ENCODE results near the gene QPCT.
"Not testable (repeated sequence)": the region's sequence is repeated elsewhere in the genome, so short reads cannot be mapped to it uniquely, and the experiment has no call there.

Gene QPCT

DNA sequence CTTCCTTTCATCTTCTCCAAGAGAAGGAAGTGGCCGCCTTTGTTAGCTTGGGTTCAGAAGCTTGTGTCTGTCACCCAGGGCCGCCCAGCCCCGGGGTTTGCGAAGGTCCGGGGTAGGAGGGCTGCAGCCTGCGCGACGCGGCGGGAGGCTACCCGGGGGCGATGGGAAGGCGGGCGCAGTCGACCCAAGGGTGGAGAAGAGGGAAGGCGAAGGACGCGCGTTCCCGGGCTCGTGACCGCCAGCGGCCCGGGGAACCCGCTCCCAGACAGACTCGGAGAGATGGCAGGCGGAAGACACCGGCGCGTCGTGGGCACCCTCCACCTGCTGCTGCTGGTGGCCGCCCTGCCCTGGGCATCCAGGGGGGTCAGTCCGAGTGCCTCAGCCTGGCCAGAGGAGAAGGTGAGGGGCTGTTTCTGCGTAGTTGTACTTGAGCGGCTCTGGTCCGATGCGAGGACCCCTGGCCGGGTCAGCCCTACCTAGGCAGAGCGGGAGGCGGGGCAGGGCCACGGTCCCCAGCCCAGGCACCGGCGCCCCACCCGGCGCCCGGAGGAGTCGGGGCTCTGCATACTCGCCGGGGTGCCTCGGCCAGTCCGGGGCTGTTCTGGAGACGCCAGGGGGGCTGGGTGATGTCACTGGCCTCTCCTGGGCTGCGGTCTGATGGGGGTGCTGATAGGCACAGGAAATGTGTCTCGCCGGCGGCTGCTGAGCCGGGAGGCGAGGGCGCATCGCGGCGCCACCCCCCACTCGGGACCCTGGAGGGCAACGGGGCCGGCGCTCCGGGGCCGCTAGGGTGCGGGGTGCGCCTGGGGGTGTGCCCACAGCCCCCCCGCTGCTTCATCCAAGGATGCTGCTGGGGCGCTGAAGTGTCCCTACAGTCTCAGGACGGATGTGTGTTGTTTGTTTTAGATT, at the start of gene QPCT:
TSS of gene QPCT (plus strand) at position 178 of the 909 bp plus-strand sequence. CDS start at position 280, 102 bp downstream.
- peak; percentile 67 to 70 for DNase-seq

DNA sequence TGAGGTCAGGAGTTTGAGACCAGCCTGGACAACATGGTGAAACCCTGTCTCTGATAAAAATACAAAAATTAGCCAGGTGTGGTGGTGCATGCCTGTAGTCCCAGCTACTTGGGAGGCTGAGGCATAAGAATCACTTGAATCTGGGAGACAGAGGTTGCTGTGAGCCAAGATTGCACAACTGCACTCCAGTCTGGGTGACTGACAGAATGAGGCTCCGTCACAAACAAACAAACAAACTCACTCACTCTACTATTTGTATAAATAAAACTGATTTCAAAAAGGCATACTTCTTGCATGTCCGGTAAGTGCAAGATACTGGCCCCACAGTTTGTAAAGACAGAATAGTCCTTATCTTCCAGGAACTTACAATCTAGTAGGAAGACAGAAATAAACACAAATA, 49.6 kb upstream of the QPCT start:
- not testable (repeated sequence) for DNase-seq

DNA sequence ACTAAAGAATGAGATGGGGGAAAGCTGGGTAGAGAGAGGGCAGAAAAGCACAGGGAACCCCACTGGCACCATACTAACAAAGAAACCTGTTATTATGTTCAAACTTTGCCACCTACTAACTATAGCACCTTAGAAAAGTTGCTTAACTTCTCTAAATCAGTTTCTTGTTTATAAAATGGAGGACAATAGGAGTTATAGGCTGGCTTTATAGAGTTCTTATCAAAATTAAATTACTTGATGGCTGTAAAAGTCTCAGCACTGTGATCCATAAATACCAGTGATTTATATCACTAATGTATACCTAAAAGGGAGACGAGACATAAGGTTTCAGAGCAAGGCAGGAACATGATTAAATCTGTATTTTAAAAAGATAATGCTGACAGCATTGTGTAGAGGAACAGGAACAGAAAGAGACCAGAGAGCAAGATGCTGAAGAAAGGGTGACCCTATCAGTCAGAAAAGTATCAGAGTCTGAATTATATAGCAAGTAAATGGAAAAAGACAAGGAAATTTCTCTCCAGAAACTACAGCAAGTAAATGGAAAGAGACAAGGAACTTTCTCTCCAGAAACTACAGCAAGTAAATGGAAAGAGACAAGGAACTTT, 48.9 kb upstream of the QPCT start:
- DNase-seq: no peak

DNA sequence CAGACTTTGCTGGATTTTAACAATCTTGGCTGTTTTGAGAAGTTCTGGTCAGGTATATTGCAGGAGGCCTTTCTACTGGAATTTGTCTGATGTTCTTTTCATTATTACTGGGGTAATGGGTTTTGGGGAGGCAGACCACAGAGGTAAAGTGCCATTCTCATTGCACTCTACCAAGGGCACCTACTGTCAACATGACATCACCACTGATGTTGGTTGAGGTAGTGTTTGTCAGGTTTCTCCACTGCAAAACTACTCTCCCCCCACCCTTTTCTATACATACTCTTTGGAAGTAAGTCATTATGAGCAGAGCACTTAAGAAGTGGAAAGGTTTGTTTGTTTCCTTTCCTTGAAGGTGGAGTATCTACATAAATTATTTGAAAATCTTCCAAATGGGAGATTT, 46.8 kb upstream of the QPCT start:
- no peak for DNase-seq

DNA sequence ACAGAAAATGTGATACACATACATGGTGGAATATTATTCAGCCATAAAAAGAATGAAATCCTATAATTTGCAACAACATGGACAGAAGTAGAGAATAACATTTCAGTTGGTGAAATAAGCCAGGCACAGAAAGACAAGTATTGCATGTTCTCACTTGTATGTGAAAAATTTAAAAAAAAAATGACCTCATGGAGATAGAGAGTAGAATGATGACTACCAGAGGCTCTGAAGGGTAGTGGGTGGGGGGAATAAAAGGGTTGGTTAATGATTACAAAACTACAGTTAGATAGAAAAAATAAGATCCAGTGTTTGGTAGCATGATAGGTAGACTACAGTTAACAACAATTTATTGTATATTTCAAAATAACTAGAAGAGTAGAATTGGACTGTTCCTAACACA, 44.3 kb upstream of the QPCT start:
- DNase-seq: no peak

DNA sequence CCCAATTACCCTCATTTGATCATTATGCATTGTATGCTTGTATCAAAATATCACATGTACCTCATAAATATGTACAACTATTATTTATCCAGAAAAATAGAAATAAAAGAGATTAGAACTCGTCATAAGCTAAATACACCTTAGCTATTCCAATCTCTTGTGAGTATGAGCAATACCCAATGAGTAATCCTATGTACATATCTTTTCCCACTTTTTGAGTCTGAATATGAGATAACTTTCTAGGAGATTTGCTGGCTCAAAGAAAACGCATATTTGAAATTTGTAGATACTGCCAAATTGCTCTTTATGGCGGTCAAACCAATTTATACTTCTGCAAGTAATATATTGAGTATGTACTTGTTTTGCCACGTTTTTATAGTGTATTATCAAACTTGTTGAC, 43.9 kb upstream of the QPCT start:
- no peak for DNase-seq

DNA sequence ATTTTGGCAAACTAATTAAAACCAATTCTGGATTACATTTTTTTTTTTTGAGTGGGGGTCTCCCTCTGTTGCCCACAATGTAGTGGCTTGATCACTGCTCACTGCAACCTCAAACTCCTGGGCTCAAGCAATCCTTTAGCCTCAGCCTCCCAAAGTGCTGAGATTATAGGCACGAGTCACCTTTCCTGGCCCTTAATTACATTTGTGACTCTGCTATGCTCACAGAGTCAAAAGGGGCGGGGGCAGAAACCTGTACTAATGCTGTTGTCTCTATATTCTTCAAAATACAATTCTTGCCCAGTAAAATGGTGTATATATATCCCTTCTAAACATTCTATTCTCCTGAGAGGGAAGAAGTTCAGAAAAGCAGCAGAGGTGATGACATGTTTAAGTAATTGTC, 43.0 kb upstream of the QPCT start:
- no peak for DNase-seq

DNA sequence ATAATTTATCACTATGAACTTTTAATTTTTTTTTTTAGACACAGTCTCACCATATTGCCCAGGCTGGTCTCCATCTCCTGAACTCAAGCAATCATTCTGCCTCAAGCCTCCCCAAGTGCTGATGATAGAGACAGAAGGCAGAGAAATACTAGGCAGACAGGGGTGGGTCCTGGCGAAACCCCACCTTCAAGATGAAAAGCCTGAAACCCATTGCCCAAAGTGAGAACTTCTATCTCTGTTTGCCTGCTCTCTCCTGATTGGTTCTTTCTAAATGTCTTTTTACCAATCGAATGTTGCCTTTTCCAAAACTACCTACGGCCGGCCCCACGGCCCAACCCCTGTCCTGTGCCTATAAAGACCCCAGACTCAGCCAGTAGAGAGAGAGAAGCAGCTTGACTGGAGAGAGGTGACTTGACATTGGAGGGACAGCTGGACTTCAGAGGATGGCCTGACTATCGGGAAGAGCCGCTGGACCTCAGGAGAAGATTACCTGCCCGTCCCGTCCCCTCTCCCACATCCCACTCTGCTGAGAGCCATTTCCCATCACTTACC, 41.7 kb upstream of the QPCT start:
- no peak for DNase-seq

DNA sequence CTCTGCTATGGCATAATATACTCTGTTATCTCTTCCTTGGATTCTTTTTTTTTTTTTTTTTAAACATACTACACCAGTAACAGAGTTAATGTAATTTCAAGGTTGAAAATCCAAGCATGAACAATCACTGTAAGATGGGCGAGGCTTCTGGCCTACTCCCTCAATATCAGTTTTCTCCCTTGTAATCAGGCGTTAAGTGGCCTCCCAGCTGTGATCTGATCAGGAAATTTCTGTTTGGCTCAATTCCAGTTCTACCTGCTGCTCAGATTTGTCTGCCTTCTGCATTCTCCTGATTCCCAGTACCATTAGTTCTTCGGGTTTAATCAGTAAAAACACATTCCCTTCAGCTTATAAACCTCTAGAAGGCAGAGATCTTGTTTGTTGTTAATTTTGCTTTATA, 38.4 kb upstream of the QPCT start:
- DNase-seq: no peak

DNA sequence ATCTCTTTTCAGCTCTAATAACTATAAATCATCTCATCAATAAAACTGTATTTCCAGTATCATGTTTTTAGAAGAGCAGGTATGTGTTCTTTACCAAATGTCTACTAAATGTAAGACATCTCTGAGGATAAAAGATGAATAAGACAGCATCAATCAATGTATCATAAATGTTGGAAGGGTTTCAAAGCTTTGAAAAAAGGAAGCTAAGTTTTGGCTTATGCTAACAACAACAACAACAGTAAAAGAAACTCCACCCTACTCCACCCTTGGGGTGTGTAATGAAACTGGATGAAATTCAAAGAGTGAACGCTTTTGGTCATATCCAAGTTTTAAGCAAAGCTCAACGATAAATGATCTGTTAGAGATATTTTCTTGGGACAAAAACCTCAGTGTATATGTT, 36.9 kb upstream of the QPCT start:
- no peak for DNase-seq

DNA sequence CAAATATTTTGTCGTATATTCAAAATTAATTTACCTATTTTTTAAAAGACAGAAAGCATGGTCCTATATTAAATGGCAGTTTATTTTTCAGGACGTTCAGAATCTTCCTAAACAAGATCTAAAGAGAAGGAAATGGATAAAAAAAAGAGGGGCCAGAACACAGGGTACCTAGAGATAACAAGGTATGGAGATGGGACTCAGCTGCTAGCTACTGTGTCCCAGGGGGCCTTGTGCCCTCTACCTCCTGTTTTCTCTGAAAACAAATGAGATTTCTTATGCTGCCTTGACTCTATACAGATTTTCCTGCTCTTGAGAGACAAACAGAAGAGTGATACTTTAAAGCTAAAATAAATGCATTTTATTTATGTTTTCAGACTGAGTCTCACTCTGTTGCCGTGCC, 29.1 kb upstream of the QPCT start:
- no peak for DNase-seq

DNA sequence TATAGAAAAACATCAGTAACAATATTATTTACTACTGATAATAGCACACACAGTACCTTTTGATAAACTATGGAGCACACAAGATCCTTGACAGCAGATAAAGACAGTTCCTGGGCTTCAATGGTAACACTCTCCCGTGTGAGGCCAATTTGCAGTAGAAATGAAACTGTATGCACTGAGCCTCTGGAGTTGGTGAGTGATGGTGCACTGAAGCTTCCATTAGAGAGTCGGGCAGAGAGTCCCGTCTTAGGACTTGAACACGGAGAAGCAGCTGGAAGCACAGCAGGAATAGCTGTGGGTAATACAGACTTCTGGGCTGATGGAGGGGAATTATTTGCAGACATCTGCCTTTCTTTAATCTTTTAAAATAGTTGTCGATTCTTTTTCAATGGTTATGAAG, 28.2 kb upstream of the QPCT start:
- DNase-seq: no peak

DNA sequence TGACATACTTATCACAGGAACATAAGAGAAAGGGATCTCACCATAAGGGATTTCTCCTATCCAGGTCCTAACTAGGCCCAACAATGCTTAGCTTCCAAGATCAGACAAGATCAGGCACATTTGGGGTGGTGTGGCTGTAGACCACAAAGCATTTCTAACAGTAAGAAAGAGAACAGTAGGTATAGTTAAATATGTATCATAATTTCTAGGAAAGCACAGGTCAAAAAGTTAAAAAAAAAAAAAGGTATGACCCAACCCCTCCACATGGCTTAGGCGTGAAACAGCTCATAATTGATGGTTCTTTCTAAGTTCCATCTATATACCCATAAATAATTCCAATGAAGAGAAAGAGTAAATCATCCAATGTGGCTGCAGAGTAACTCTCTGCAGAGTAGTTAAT, 26.7 kb upstream of the QPCT start:
- DNase-seq: no peak

DNA sequence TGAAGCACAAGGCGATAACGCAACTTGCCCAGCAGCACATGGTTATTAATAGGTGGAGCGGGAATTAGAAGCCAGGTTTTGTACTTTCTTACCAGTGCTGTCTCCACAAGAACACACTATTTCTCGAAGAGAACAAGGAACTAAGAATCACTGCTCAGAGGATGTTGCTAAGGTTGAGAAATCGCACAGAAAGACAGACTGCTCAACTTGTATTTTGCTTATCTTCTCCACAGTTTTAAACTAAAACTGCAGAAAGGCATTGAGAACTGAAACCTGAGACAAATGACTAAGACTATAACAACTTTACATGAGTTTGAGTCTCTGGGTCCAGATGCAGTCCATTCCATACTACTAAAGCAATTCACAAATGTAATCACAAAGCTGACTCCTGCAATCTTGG, 26.0 kb upstream of the QPCT start:
- DNase-seq: no peak

DNA sequence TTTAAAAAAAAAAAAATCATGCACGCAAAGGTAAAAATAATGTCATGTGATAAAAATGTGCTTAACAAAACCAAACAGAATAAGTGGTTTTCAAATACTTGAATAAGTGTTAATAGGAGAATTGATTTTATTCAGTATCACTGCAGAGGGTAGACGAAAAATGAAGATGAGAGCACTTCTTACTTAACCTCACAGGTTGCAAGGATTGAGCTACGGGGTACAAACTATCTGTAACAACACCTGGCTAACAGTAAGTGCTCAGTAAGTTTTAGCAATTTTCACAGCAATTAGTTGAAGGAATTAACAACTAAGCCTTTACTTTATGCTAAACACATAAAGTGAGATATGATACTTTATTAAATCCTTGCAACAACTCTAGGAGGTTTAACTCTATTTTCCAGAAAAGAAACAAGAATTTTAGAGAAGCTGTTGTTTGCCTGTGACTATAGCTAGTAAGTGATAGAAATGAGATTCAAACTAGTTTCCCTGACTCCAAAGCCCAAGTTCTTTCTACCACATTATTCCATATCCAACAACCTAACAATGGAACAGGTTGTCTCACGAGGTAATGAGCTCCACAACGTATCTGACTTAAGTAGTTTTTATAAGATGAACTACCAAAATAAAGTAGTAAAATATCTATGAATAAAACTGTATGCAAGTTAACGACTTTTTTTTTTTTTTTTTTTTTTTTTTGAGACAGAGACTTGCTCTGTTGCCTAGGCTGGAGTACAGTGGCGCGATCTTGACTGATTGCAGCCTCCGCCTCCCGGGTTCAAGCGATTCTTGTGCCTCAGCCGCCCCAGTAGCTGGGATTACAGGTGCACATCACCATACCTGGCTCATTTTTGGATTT, 24.4 kb upstream of the QPCT start:
- no peak for DNase-seq

DNA sequence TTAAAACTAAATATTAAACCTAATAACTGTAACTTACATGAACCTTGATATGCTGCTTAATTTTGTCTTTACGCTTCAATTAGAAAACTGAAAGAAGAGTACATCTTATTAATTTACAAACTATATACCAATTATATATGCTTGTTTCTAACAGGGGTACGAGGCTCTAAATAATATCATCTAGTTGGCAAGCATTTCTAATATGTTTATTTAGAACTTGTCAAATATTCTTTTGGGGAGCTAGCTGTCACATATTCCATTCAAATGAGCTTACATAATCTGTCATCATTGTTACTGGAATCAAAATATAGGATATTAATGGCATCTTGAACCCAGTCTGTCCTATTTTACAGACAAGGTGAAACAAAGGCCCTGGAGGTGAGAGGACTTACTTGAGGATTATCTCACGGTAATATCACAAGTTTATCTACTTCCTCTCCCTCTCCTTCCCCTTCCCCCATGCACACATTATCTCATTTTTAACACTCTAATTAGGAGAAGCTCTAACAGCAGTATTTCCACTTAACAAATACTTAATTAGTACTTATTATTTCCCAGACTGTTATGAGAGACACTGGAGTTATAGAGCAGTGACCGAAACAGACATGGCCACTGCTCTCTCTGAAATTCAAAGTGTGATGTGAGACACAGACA, 23.3 kb upstream of the QPCT start:
- DNase-seq: no peak

DNA sequence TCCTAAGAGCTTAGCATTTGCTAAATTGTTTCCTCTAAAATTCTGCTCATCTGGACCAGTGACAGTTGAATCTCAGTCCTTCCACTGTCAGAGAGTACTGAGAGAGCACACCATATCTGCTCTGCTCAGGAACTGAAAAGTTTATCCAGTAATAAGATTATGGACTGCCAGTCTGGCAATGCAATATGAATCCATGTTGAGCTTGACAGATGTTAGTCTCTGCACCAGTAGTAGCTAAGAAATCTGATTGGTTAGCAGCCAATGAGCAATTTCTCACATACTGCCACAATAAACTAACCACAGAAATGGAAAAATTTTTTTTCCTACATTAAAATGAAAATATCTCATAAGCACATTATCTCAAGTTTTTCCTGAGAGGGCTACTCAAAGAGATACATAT, 22.1 kb upstream of the QPCT start:
- DNase-seq: no peak

DNA sequence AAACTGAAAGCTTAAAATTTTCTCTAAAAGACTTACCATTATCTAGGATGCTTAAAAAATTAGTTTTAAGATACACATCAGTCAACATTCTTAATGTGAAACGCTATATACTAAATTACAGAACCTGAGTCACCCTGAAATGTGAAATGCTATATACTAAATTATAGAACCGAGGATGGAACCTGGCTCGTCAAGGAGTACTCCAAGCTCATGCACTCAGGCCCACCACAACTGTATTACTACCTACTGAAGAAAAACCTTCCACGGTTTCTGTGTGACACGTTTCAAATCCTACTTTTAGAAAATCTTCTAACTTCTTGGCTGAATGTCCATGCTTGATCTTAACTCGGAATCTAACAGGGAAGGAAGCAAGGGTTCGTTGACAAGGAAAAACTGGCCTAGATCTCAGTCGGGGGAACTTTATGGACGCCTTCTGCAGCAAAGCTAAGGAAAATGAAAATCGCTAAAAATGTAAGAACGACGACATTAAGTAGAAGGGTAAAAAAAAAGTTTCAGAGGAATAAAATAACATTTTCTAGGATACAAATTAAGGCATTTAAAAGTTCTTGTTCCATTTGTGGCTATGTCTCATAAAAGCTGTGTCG, 21.2 kb upstream of the QPCT start:
- no peak for DNase-seq

DNA sequence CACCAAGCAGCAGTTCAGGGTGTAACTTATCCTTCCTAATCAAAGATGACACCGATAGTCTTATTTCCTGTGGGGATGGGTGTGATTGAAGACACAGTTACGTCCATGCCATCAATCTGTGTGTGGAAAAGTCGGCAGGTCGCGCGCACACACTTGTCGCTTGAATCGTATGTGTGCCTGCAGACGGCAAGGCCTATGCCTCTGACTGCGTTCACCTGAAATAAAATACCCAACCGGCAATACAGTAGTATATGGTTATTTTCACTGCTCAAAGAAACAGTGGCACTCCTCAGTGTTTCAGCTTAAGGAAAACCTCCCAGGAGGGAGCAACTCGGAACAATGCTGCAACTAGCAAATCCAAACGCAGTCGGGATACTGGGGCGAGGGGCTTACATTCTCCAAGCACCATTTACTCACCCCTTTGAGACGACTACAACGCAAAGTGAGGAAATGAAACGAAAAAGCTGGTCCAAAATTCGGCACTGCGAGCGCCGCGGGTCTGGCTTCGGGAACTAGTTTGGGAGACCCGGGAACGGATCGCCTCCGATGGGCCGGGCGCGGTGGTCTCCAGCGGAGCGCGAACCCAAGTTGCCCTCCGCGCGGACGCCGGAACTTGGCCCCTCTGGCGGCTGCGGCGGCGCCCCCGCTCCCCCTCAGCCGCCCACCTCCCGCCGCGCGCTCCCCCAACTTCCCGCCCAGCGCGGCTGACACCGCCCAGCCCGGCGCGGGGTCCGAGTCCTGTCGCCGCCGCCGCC, 20.5 kb upstream of the QPCT start:
- DNase-seq: peak; percentile 31 to 40

DNA sequence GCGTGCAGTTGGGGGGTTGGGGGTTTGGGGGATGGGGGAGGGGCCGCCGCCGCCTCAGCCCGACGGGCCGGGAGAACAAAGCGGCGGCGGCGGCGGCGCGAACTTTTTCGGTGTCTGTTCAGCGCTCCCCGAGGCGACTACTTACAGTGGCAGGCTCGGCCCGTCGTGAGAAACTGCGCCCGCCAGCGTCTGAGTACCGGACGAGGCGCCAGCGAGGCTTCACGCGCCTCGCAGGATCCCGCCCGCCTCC, 20.0 kb upstream of the QPCT start:
- DNase-seq: no peak

DNA sequence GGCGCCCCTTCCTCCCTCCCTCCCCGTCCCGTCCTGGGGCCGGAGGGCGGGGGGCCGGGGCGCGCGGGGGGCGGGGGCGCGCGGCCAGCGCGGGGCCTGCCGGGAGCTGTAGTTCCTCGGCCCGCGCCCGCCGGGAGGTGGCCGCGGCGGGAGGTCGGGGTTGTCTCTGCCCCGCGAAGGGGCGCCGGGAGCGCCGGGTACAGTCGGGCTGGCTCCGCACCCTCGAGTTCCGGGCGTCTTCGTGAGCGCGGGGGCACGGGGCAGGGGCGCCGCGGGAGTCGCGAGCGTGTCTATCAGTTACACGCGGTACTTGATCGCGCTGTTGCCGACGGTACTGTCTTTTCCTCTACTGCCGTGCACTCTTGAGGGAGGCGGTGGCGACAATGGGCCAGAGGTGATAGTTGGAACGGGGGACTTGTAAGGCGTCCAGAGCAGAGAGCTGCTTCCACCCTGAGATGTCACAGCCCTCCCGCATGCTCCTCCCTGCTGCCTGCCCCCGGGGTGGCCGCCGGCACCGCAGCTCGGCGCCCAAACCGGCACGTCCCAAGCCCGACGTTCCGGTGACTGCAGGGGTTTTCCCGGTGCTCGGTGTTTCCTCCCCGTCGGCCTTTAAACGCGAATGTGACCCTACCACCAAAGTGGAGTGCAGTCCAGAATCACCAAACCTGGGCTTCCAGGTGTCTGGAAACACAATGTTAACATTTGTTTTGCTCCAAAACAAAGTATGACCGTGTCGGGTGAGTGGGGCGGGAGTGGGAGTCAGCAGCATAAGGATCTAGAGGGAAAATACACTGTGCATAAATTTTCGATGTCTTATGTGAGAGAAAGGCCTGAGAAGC, 19.4 kb upstream of the QPCT start, which contains the start of gene PRKD3:
TSS of gene PRKD3 (minus strand) at position 48 of the 839 bp plus-strand sequence. CDS start 8,309 bp downstream, outside the sequence.
- DNase-seq: peak; percentile 64 to 65
